Prostate gland (tissue), 2 donors: ENCODE measurements around the gene SUSD2.

Experiments used
- CTCF ChIP-seq, 4 experiments: fragments of 200-600 bp in 2 of 4; fragments of 450-650 bp in 2 of 4; sonication (generic) in 2 of 4; IDR thresholded peaks; 1 replicate in 3 of 4; 2 replicates in 1 of 4; pipeline ENCODE4 v1.5.1; 2016 to 2019; ENCODE audit warnings: antibody characterized with exemption in 4 of 4, mild to moderate bottlenecking in 2 of 4, moderate library complexity in 2 of 4
- POLR2A ChIP-seq: fragments of 450-650 bp; IDR thresholded peaks from one replicate; pipeline ENCODE4 v1.6.1; 2016; ENCODE audit warnings: antibody characterized with exemption, mild to moderate bottlenecking
- POLR2AphosphoS5 ChIP-seq: sonication (generic); formaldehyde crosslinking; IDR thresholded peaks from one replicate; pipeline ENCODE4 v1.6.1; 2017; ENCODE audit warnings: antibody characterized with exemption

DNA sequence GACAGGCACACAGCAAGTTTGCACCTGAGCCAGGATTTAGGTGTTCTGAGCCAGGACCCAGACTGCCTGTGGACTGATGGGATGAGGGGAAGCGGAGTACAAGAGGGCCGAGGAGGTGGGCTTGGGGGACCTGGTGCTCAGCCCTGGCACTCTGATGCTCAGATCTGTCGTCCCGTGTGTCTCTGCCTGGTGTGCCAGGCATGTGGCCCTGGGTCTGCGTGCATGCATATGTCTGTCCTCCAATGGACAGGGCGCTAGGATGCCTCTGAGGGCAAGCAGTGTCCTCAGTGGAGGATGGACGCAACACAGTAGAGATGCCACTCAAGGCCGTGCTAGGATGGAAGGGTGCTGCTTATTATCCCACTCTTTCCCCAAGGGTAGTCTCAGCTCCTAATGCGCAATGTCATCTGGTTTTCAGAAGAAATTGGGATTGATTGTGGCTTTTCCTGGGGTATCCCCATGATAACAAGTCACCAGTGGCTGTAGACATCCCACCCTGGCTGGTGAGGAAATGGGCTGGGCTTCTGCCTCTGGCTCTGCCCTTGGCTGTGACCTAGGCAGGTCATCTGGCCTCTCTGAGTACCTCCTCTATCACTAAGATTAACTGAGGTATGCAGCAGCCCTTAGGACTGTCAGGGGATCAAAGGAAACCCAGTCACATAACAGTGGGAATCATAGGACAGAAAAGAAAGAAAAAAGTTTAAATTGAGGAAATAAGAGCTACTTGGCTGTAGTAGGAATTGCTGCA, 35.7 kb upstream of the SUSD2 start:
- TF ChIP-seq CTCF (IDR thresholded peaks at IDR 0.05) (no peak), POLR2A (no peak), POLR2AphosphoS5 (no peak)
